ENCODE data around the gene ACTRT1. TPM values are rescaled to one million over a fixed set of nuclear protein-coding genes. Genes with fewer than 3 reads are reported as not detected.

The ACTRT1 gene
- total RNA-seq, 1 experiment from 2014 or later: not detected

- Histone ChIP-seq H3K9me3 (ENCODE audit: low read length) (peaks cover 36% of the 10 kb centered on the region), H3K36me3 (ENCODE audit: insufficient read depth, low read length) (no peaks in the 10 kb centered on the region), H3K4me2 (ENCODE audit: low read depth, low read length, poor library complexity, severe bottlenecking) (no peak overlapping the region), H2AFZ (ENCODE audit: low read length) (no peak overlapping the region), H3K27me3 (ENCODE audit: low read length) (no peaks in the 10 kb centered on the region), H3K9me2 (replicated peaks; ENCODE audit: insufficient read depth, low read length) (no peaks in the 10 kb centered on the region), H3K27ac (ENCODE audit: low read length) (no peak overlapping the region), H3K4me1 (ENCODE audit: low read length) (no peaks in the 10 kb centered on the region), H4K20me1 (ENCODE audit: insufficient read depth, low read depth, low read length) (no peaks in the 10 kb centered on the region), H3K9ac (ENCODE audit: low read length) (no peak overlapping the region), H3K4me3 (ENCODE audit: low read length) (no peak overlapping the region), H3K79me2 (ENCODE audit: low read length) (no peaks in the 10 kb centered on the region)
- DNase-seq: no peak
These were observed 44.3 kb downstream of the ACTRT1 start for GRCh38 chrX:128007882-128008281.

Measured in Karpas-422 (cell line).